T1000 (cell line): Measurements from ENCODE around the gene DNAAF9.
A peak's percentile ranks its signal among the peaks of the same experiment; 100 is the strongest.

Experiments
- DNase-seq: peaks from one replicate; lab custom pipeline; 2025; ENCODE audit warnings: mixed read lengths; lab: John Stamatoyannopoulos, UW

Gene DNAAF9

DNA sequence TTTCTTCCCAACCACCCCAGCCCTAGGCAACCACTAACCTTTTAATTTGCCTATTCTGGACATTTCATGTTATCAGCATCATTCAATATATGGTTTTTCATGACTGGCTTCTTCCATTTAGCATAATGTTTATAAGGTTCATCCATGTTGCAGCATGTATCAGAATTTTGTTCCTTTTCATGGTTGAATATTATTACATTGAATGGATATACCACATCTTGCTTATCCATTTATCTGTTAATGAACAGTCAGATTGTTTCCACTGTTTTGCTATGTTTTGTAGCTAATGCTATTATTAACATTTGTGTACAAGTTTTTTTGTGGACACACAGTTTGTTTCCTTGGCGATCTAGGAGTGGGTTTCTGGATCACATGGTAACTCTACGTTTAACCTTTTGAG, 3.0 kb upstream of the DNAAF9 start:
- DNase-seq, result no peak

DNA sequence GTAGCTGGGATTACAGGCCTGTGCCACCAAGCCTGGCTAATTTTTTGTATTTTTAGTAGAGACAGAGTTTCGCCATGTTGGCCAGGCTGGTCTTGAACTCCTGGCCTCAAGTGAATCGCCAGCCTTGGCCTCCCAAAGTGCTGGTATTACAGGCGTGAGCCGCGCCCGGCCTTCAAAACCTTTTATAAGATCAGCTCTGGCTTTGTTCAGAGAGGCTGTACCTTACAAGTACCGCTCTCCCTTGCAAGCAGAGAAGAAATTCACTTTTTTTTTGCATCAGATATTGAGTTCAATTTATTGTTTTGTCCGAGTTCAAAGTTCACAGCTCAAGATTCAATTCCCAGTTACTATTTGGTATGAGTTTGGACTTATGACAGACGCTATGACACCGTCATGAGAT, 1.9 kb upstream of the DNAAF9 start:
- DNase-seq, result no peak

DNA sequence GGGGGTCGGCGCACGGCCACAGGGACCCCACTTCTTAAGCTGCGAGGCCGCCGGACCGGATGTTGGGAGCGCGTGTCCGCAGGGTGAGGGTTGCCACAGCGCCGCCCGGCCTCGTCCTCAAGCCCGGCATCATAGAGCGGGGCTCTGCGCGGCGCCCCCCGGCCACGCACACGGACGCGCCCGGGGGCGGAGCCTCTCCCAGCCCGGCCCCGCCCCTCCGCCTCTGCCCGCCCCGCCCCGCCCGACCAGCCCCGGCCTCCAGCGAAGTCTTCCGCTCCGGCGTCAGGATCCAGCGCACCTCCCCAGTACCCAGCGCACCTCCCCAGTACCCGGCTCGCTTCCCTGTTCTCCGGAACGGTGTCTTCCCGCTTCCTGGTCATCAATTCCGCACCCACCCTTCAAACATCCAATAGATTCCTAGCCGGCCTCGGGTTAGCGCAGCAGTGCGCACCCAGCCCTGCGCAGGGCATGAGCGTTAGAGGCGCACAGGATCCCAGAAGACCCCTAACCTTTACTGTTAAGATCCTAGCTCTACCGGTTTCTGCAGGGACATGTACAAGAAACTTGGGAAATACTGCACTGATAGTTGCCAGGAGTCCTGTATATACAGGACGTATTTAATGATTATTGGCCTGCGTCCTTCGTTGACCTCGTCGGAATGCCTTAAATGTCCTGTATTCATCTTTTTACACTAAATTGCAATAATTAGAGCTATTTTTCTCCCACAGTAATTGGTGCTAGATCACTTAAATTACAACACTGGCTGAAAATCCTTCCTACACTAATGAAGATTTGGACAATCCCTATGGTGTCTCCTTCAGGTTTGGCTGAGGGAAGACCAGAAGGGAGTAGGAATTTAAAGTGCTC, 535 bp upstream of the DNAAF9 start:
- DNase-seq, result peak; percentile 51

DNA sequence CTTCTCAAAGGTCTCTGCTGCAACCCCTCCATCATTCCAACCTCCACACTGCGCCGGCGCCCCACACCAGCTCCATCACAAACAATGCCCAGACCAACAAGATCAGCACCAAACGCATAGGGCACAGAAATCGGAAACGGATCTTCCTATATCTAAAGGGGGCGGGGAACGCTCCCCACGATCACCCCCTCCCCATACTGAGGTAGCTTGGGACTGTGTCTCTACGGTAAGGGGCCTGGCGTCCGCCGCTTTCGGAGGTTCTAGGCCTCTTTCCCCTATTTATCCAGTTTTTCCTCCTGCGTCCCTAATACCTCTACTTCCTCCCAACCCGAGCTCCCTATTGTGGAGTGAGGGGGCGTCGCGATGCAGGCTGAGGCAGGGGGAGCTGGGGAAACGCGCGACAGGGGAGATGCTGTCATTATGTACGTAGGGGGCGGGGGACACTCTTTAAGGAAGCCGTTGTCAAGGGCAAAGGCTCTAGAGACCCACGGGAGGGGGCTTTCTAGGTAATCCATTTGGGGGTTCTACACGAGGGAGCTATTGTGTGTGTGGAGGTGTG, 909 bp downstream of the DNAAF9 start:
- no peak for DNase-seq

DNA sequence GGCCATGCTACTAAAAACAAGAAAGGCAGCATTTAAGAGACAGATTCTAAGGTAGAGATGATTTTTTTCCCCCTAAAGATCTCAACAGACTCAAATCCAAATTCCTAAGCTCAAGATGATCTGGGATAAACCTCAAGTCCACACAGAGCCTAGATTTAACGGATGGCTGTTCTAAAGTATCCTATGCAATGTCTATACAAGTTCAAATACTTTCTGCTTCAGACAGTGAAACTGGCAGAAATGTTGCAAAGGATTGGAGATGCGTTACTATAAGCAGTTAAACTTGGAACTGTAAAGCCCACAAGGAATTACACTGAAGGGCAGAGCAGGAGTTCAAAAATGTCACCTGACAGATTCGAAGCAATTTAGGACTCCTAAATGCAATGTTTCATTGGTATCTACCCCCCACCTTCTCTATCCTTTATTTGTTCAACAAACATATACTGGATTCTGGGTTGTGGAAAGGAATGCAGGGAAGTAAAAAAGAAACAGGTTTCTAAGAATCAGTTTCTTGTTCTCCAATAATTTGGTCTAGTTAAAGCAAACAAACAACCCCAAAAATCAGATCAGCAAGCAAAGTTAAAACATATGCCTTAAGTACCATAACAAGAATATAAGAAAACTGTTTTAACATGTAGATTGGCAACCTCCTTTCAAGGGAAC, 1.6 kb downstream of the DNAAF9 start:
- DNase-seq, result no peak

DNA sequence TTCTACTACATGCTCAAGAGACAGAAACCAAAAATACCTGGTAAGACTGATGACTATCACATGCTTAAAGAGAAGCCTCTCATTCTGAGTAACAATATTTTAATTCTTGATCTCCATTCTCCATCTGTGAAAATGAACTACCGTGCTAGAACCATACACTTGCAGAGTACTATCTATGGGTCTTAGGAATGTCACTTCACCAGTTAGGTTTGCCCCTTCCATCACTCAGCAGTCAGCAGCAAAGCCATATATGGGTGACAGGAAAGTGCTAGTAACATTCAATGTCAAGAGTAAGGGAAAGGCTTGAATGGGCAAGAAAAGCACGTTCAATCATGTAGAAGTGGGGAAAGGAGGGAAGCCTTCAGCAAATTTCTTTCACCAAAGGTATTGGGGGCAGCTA, 2.3 kb downstream of the DNAAF9 start:
- DNase-seq, result no peak

DNA sequence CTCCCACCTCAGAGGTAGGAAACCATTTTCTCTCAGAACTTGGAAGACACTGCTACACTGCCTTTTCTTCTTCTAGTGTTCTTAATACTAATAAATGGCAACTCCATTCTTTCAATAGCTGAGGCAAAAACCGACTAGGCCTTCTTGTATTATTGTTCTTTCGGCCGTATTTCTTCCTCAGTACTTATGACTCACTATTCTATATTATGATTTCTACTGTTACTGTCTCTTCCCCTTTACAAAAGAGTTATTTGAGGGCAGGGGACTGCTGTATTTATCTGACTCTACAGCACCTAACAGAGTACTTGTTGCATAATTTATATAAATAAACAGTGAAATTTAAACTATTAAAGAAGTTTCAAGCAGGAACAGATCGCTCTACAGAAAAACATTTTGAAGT, 3.1 kb downstream of the DNAAF9 start:
- no peak for DNase-seq

DNA sequence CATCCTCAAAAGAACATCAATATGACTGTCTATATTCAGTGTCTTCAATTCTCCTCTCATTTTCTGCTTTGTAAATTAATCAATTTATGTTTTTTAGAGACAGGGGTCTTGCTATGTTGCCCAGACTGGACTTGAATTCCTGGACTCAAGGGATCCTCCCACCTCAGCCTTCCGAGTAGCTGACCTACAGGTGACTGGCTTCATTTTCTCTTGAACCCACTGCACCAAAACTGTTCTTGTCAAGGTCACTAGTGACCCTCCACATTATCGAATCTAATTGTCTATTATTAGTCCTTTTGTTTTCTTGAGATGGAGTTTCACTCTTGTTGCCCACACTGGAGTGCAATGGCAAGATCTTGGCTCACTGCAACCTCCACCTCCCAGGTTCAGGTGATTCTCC, 3.7 kb downstream of the DNAAF9 start:
- DNase-seq, result no peak

DNA sequence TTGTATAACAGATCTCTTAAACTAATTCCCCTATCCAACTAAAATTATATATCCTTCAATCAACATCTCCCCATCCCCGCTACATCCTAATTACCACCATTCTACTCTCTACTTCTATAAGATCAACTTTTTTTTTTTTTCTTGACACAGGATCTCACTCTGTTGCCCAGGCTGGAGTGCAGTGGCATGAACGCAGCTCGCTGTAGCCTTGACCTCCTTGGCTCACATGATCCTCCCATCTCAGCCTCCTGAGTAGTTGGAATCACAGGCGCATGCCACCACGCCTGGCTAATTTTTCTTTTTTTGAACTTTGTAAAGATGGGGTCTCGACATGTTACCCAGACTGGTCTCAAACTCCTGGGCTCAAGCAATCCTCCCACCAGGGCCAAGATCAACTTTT, 5.0 kb downstream of the DNAAF9 start:
- DNase-seq, result no peak

DNA sequence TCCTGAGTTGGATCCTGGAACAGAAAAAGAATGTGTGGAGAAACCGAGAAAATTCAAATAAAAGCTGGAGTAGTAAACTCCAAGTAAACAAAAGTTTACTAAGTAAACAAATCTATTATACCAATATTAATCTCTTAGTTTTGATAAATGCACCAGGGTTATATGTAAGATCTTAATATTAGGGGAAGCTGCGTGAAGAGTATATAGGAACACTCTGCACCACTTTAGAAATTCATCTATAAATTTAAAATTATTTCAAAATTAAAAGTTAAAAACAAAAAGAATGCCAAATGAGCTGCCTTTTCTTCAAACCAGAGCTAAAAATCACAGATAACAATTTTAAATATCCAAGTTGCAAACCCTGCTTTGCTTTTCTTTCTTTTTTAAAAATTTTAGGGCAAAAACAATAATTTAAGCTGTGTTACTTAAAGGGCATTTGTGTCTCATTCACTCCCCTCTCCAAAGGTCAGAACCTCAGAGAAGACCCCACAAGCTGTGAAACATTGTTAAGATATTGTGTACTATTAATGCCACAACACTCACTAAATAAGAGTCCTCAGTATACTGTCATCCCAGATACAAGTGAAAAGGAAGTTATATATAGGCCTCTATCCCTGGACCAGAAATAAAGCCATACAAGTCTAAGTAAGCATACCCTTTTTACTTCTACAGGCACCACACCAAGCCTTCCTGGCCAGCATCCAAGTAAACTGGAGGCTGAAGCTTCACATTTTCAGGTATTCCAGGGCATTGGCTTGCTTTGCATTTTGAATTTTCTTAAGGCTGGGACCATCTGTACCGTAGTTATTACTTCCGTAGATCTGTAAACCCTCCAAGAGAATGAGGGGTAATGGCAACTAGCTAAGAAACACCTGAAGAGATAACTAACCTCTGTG, 7.0 kb downstream of the DNAAF9 start:
- no peak for DNase-seq

DNA sequence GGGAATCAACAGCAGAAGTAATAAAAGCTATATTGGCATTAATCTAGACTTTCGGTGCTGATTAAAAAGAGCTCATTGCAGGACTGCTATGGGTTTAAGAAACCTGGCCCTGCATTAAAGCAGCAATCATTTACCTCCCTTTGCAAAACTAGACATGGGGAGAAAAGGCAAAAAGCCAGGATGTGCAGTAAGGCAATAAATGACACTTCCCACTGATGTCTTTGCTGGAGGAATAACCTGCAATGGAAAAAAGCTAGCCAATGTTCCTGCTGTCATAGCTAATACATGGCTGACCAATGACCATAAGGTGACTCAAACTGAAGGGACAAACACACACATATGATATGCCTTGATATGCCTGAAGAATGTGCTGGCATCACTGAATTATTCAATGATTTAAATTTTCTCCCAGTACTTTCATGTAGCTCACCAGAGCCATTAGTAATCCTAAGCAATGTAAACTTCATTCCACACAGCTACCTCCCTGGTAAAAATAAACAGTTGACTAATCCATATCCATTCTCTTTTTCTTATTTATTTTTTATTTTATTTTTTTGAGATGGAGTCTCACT, 8.7 kb downstream of the DNAAF9 start:
- no peak for DNase-seq

DNA sequence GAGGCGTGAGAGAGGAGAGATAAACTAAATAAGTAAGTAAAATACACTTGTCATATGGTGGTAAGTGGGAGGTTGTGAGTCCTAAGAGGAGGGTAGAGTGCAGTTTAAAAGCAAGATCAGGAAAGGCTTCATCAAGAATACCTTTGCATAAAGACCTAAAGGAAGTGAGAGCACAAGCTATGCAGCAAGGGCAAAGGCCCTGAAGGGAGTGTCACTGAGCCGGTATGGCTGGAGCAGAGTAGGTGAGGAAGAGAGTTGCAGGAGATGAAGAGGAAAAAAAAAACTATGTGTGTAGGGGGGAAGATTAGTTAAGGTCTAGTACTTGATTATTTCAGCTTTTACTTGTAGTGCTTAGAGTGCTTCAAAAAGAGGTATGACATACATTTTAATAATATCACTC, 11.0 kb downstream of the DNAAF9 start:
- no peak for DNase-seq

DNA sequence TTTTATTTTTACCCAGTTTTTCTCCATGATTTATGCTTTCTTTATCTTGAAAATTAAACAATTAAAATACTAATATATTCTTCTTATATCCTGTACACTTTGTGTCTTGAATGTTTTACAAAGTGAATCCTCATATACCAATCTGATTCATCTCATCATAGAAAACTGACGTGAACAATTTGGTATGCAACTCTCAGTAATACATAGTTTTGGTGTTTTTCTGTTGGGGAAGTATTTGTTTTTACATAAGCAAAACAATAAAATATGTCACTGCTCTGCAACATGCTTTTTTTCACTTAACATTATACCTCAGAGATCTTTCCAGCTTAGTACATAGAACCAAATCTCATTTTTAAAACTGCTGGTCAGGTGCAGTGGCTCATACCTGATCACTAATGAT, 14.7 kb downstream of the DNAAF9 start:
- no peak for DNase-seq

DNA sequence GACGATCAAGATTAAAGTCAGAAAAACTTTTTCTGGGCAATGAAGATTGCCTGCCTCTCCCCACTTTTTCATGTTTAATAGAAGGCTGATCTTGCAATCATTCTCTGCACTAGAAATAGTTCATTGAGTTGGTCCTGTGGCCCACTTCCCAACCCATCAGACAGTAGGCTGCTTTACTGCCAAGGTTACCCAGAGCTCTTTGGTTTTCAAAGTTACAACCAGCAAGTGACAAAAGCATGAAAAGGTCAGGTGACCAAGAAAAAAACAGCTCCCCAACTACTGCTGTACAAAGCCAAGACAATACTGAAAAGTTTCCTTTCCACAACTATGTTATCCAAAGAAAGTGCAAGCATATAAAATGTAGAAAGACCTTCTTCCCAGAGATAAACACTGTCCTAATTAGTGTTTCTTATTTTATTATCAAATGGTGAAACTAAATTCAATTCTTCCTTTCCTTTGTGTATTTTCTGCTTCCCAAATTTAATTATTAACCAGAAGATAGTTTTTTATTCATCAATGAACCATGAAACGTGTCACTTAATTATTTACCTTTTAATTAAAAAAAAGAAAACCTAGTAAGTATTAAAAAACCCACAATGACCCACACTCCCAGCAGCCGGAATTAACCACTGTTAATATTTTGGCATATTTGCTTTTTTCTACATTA, 16.6 kb downstream of the DNAAF9 start:
- DNase-seq, result no peak

DNA sequence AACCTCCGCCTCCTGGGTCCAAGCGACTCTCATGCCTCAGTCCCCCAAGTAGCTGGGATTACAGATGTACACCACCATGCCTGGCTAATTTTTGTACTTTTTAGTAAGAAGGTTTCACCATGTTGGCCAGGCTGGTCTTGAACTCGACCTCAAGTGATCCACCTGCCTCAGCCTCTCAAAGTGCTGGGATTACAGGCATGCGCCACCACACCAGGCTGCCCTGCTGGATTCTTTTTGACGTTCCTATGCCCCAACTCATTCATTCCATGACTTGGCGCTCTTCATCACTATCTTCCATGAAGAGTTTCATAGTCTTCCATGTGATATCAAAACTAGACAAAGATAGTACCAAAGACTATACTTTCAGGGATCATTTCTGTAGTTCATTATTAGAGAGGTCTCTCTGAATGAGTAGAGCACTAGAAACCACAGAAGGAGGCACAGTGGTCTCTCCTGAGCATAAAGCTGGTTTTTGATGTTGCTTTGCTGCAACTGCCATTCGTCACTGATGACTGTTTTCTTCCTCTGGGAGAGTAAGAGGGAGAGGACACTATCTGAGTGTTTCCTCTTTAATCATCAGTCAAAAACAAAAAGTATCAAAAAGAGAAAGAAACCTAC, 23.5 kb downstream of the DNAAF9 start:
- DNase-seq, result no peak

DNA sequence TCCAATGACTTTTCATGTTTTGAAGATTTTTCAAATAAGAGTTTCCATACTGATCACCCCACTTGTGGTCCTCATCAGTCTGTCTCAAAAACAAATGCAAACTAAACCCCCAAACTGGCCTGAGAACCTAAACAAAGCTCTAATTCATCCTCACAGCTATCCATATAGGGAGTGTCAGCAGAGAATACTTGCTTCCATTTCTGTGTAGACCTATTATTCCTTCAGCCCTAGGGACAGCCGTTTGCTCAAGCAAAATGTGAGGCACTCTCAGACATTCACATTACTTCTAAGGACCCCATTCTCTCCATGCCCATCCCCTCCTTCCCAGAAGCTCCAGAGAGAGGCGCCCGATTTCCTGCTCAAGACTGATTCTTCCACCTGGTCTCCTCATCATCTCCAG, 24.6 kb downstream of the DNAAF9 start:
- no peak for DNase-seq

DNA sequence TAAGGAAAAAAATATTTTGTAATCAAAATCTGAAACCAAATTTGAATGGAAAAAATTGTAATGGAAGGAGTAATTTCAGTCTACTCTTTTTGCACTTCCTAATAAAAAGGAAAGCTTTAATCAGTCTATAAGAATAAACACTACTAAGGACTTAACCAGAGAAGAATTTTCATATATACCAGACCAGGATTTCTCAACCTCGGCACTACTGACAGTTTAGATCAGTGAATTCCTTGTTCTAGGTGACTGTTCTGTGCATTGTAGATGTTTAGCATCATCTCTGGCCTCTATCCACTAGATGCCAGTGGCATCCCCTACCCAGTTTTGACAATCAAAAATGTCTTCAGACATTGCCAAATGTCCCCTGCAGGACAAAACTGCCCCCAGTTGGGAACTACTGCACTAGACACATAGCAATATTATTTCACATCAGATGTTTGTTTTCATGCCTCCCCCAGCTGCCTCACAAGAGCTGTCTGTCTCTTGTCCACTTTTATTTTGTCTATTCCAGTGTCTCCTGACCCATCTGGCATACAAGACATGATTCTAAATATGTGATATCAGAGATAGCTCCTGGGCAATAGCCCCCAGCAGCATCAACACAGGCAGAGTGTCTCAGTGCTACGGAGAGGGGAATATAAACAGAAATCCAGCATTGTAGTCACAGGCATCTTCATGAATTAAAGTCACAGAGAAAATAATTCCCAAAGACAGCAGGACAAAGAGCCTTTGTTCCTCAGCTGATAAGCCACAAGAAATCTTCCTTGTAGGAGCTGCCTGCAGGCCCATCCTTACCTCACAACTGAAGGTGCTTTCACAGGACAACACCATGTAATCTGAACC, 27.0 kb downstream of the DNAAF9 start:
- no peak for DNase-seq

DNA sequence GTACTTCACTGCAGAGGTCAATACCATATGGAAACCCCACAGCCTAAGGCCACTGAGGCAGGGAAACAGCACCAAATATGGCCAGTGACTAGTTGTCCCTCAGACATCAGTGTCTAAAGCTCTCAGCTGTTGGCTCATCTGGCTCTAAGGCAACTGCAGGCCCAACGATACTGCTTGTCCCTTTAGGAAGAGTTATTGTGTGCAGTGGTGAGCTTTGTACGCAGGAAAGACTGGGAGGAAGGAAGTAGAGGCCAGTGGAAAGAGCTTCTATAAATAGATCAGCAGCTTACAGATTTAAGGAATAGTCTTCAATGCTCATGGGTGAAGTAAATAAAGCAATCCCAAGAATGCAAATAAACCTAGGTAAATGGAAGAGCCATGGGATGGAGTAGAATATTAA, 29.3 kb downstream of the DNAAF9 start:
- DNase-seq, result no peak

DNA sequence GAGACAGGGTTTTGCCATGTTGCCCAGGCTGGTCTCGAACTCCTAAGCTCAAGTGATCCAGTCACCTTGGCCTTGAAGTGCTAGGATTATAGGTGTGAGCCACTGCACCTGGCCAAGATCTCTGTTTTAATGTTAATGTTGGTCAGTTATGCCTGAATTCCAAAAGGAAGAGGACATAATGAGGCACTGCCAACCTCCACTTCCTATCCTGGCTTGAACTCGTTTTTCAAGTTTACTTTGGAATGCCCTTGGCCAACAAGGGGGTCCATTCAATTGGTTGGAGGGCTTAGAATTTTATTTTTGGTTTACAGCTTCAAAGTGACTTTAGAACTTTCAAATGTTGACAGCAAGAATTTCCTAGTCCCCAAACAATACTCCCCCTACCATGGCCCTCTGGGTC, 29.8 kb downstream of the DNAAF9 start:
- DNase-seq, result no peak

DNA sequence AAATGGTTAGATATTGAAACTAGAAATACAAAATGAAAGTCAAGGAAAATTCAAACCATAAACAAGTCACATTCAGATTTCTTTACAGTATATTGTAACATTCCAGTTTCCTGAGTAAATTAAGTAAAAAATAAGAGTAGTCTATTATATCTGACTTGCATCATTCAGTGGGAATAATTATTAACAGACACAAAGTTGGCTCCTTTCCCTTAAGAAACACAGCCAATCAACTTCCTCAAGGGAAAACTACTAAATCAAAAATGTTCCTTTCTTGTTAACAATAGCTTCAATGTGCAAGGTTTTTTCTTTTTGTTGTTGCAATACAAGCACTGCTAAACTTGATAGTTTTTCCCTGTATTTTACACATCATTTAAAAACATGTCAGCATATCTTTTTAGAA, 33.2 kb downstream of the DNAAF9 start:
- DNase-seq, result no peak
